ES-I3 (cell line): ENCODE results near the gene RSU1.

Experiments used
- H3K36me3 ChIP-seq: 2 replicates; pipeline ENCODE4 v1.6.1; 2013; ENCODE audit warnings: mild to moderate bottlenecking, low read length, control low read depth, moderate library complexity; ENCODE audit not compliant: insufficient read depth
- H3K4me1 ChIP-seq: 2 replicates; pipeline ENCODE4 v1.6.1; 2013; ENCODE audit warnings: mild to moderate bottlenecking, control low read depth, low read length; ENCODE audit not compliant: insufficient read depth
- H3K9ac ChIP-seq: 2 replicates; pipeline ENCODE4 v1.6.1; 2013; ENCODE audit warnings: low read depth, mild to moderate bottlenecking, low read length, moderate library complexity
- H3K9me3 ChIP-seq: 2 replicates; pipeline ENCODE4 v1.6.1; 2013; ENCODE audit warnings: mild to moderate bottlenecking, low read length, moderate library complexity; ENCODE audit not compliant: control insufficient read depth, insufficient read depth

Gene RSU1

DNA sequence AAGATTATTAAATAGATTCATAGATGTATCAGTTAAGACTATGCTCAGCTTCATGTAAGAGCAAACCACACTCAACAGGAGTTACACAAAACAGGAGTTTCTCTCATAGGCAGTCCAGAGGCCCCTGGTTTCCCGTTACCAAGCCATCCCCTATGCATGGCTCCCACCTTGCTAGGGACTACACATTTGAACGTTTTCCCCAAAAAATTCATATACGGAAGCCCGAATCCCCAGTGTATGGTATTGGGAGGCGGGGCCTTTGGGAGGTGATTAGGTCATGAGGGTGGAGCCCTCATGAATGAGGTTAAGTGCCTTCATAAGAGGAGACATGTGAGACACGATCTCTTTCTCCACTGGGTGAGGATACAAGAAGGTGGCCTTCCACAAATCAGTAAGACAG is 29.1 kb downstream of the RSU1 start:
- Histone ChIP-seq H3K36me3 (no peaks in the 10 kb centered on the region; the same call in 1 of the 2 replicates), H3K9ac (no peak overlapping the region), H3K4me1 (no peaks in the 10 kb centered on the region), H3K9me3 (no peaks in the 10 kb centered on the region)

DNA sequence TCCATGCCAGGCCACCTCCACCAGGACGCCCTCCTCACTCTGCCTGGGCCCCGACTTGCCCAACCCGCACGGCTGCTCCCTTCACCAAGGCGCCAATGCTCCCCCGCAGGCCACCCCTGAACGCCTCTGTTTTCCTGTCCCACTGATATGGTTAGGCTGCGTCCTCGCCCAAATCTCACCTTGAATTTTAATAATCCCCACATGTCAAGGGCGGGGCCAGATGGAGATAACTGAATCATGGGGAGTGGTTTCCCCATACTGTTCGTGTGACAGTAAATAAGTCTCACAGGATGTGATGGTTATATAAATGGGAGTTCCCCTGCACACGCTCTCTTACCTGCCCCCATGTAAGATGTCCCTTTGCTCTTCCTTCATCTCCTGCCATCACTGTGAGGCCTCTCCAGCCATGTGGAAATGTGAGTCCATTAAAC is 29.8 kb downstream of the RSU1 start:
- no peaks in the 10 kb centered on the region for H3K4me1 ChIP-seq
- no peaks in the 10 kb centered on the region for H3K9me3 ChIP-seq
- H3K9ac ChIP-seq, result no peak overlapping the region
- H3K36me3 ChIP-seq, result no peaks in the 10 kb centered on the region; the same call in 1 of the 2 replicates

DNA sequence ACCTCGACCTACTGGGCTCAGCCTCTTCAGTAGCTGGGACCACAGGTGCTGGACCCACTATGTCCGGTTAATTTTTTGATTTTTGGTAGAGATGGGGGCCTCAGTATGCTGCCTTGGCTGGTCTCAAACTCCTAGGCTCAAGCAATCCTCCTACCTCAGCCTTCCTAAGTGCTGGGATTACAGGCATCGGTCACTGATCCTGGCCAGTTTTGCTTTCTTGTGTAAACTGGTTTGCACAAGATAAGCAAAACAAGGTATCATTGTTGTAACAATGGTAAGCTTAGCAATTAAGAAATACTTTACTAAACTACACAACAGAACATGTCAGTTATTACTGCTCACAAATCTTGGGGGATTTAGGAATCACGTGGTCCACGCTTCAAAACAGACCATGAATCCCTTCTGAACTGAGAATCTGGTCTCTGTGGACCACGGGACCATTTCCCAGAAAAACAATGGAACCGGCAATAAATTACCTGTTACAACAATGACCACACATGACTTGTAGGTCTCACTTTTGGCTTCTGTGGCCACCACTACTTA is 36.8 kb downstream of the RSU1 start:
- Histone ChIP-seq H3K9ac (no peak overlapping the region), H3K4me1 (peaks cover 15% of the 10 kb centered on the region), H3K36me3 (no peaks in the 10 kb centered on the region), H3K9me3 (no peaks in the 10 kb centered on the region)

DNA sequence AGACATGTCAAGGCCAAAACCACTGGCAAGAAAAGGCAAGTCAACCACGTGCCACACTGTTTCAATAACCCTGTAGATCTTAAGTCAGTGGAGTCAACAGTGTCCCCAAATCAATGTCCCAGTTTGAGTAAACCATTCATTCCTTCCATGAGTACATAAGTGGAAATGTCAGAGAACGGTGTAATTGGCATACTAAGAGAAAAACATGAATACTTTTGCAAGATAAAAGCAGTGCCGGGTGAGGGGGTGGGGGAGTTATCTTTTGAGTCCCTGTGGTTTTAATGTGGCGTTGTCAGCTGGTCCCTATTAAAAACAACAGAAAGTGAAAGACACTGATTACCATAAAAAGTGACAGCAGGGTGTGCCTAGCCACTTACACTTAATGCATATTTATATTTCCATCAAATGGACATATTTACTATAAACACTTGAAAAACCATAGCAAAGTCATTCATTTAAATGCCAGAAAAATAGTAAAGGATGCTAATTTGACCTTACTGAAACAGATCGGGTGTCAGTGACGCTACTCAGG is 37.8 kb downstream of the RSU1 start:
- Histone ChIP-seq H3K36me3 (no peaks in the 10 kb centered on the region), H3K9me3 (no peaks in the 10 kb centered on the region), H3K9ac (no peak overlapping the region), H3K4me1 (peaks cover 15% of the 10 kb centered on the region)

DNA sequence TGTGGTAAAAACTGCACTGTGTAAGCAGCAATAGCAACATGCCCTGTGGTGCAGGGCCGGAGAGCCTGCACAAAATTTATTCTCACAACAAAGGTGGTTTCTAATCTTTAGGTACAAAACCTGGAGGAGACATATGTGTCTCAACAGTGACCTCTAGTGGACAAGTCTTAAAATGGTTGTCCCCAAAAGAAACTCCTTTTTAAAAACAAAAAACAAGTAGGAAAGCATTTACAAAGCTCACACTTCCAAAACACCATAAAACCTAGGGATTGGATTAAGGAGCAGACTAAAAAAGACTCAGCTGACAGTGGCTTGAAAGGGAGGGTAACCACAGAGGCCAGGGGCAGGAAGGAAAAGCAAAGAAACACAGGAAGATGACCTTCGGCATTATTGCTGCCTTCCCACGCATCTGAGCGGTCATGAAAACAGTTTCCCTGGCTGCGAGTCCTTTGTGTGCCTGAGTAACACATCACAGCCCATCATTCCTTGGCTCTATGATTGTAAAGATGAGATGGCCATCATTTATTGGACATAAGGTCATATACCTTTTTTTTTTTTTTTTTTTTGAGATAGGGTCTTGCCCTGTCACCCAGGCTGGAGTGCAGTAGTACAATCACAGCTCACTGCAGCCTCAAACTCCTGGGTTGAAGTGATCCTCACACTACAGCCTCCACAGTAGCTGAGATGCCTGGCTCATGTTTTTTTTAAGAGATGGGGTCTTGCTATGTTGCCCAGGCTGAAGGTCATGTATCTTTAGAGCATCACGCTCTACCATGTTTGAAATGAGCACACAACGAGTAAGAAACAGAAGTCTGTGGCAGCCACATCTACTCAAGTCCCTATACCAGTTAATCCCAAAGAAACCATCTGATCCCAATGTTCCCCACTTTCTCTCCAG is 39.5 kb downstream of the RSU1 start:
- Histone ChIP-seq H3K4me1 (peaks cover 15% of the 10 kb centered on the region), H3K36me3 (no peaks in the 10 kb centered on the region), H3K9me3 (no peaks in the 10 kb centered on the region), H3K9ac (no peak overlapping the region)

DNA sequence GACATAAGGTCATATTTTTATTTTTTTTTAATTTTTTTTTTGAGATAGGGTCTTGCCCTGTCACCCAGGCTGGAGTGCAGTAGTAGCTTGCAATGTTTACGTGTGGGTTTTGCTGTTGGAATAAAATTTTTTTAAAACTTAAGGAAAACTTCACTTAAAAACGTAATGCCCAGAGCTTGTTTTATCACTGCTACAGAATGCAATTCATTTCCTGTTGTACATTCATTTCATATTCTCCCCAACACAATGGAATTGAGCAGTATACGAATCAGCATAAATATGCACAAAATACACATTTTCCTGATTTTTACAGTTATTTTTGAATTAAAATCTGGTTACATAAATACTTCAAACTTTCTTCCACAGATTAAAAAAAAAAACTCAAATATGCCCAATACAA is 40.3 kb downstream of the RSU1 start:
- Histone ChIP-seq H3K9me3 (no peaks in the 10 kb centered on the region), H3K36me3 (no peaks in the 10 kb centered on the region), H3K9ac (no peak overlapping the region), H3K4me1 (peaks cover 15% of the 10 kb centered on the region)

DNA sequence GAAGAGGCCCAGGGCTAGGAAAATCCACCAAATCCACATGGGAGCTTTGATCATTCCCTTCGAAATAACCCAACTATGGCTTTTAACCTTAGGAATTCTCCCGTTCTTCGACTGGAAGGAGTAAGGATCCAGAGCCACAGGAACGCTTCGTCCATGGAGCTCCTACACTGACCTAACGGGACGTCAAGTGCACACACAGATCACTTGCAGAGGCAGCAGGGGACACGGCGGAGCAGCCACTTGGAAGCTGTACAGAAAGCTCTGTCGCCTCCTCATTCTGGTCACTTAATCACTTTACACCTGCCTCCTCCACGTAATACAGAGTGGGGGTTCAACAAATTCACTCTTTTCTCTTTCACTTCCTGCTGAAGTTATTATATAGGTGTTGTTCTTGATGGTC is 43.9 kb downstream of the RSU1 start:
- Histone ChIP-seq H3K36me3 (no peaks in the 10 kb centered on the region), H3K4me1 (0 out of 2 replicates have a peak, but pooled peaks cover 5% of the 10 kb centered on the region), H3K9ac (no peak overlapping the region), H3K9me3 (no peaks in the 10 kb centered on the region)

DNA sequence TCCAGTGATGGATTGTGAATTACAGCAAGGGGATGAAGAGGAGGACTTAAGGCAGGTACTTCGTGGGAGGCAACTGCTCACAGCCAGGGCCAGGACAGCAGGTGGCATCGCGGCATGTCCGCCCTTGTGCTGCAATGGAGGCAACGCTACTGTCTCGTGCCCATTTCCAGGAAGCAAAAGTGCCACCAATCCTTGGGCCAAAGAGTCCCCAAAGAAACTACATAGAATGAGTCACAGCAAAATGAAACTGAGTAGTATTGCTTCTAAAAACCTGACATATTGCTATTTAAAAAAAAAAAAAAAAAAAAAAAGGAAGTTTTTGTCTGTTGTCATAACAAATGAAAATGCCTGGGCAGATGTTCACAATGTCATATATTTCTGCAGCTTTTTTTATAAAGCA is 46.6 kb downstream of the RSU1 start:
- Histone ChIP-seq H3K9ac (no peak overlapping the region), H3K4me1 (no peaks in the 10 kb centered on the region), H3K9me3 (no peaks in the 10 kb centered on the region), H3K36me3 (no peaks in the 10 kb centered on the region)

DNA sequence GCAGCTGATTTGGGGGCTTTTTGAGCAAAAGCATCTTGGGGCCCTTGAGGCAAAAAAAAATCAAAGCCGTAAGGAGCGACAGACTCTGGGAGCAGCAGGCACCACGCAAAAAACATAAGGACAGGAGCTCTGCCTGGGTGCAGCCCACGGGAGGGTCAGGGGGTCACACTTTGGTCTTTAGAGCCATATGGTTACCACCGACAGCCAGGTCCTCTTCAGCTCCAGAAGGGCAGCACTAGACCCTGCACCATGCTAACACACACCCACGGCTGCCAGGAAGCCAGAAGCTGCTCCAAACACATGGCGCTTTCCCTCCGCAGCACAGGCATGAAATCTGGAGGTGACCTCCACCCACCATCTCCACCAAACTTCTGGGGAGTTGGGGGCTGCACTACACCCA is 47.1 kb downstream of the RSU1 start:
- Histone ChIP-seq H3K9ac (no peak overlapping the region), H3K9me3 (no peaks in the 10 kb centered on the region), H3K4me1 (no peaks in the 10 kb centered on the region), H3K36me3 (no peaks in the 10 kb centered on the region)

DNA sequence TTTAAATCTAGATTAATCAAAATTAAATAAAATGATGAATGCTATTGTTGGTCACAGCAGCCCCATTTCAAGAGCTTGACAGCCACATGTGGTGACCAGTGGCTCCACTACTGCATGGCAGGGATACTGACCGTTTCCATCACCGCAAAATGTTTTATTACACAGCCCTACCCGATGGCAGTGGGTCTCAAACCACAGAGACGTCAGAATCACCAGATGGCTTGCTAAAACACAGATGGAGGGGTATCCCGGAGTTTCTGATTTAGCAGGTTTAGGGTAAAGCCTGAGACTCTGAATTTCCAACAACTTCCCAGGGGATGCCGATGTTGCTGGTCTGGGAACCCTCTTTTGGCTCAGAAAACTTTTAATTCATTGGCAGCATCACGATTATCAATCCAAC is 47.9 kb downstream of the RSU1 start:
- Histone ChIP-seq H3K9ac (no peak overlapping the region), H3K4me1 (no peaks in the 10 kb centered on the region), H3K9me3 (no peaks in the 10 kb centered on the region), H3K36me3 (no peaks in the 10 kb centered on the region)

DNA sequence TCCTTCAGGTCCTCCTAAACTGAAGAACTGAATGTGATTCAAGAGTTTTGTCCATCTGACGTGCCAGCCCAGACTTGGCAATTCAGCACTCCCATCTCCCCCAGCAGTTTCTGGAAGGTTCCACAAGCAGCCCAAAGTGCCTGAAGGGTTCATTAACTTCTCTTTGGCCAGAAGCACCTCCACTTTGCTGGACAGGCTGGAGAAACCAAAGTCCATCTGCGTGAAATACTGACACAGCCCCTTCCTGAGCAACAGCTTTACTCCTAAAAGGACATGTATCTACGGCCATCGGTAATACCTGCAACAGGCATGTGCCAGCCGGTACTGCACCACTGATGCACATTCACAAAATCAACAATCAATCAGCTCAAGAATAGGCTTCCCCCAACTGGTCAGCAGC is 48.5 kb downstream of the RSU1 start:
- Histone ChIP-seq H3K9ac (no peak overlapping the region), H3K9me3 (no peaks in the 10 kb centered on the region), H3K36me3 (no peaks in the 10 kb centered on the region), H3K4me1 (no peaks in the 10 kb centered on the region)

DNA sequence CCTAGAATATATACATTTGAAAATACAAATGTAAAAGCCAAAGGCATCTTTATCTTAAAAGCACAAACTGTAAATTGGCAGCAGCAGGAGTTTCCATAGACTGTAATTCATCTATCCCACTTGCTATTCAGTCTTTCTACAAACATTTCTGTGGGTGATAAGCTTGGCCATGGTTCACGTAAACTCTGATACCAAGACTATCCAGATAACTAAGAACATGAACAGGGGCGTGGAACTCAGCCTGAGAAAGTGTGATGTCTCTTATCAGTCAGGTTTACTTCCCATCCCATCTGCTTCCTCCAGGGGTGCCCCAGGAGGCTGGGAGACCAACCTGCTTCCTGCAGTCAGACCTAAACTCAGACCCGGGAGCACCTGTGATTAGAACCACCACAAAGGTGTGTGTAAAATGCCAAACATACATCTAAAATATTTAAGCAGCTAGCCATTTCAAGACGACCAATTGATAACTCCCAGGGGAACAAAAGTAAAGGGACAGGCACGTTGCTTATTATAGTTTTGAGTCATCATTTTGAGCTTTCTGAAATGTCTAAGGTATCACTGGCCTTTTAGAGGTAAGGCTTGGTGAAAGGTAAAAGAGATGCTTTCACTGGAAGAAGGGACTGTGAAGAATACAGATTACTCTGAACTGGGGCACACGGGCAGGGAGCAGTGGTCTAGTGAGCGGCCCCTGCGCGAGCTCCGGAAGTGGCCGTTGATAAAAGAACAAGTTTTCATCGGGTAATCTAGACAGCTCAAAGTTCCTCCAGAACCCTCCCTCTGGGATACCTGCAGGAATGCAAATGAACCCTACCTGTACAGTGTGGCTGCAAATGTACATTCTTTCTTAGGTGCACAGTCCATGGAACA is 51.5 kb downstream of the RSU1 start:
- Histone ChIP-seq H3K4me1 (no peaks in the 10 kb centered on the region), H3K9ac (no peak overlapping the region), H3K36me3 (0 out of 2 replicates have a peak, but pooled peaks cover 3% of the 10 kb centered on the region), H3K9me3 (no peaks in the 10 kb centered on the region)

DNA sequence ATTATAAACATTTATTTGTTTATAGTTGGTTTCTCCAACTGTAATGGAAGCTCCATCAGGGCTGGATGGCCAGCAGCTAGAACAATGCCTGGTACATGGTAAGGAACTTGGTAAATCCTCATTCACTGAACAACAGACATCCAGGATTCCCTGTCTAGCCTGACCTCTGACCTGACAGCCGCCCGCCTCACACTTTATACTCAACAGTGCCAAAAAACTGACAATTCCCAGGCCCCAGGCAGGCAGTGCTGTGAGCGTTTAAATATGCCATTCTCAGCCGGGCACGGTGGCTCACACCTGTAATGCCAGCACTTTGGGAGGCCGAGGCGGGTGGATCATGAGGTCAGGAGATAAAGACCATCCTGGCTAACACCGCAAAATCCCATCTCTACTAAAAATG is 55.9 kb downstream of the RSU1 start:
- Histone ChIP-seq H3K36me3 (0 out of 2 replicates have a peak, but pooled peaks cover 3% of the 10 kb centered on the region), H3K9me3 (no peaks in the 10 kb centered on the region), H3K4me1 (no peaks in the 10 kb centered on the region), H3K9ac (no peak overlapping the region)

DNA sequence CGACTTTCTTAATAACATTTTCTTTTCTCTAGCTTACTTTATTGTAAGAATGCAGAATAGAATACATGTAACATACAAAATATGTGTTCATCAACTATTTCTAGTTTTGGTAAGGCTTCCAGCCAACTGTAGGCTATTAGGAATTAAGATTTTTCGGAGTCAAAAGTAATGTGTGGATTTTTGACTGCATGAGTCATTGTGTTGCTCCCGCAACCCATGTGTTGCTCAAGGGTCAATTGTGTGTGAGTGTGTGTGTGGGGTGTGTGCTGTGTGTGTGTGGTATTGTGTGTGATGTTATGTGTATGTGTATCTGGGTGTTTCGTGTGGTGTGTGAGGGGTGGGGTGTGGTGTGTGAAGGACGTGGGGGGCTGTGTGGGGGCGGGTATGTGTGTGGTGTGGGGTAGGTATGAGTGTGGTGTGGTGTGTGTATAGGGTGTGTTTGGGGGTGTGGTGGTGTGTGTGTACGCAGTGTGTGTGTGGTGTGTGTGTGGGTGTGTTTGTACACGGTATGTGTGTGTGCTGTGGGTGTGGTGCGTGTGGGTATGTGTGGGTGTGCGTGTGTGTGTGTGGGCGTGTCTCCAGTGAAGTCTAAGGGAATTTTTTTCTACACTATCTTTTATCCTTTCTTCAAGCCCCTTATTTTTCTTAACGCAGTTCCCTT is 60.5 kb downstream of the RSU1 start:
- Histone ChIP-seq H3K9ac (no peak overlapping the region), H3K9me3 (no peaks in the 10 kb centered on the region), H3K36me3 (0 out of 2 replicates have a peak, but pooled peaks cover 6% of the 10 kb centered on the region), H3K4me1 (no peaks in the 10 kb centered on the region)
